Middle frontal gyrus (tissue), 1 donor: ENCODE data around the gene NCLN.
"Not testable (repeated sequence)": the region's sequence is repeated elsewhere in the genome, so short reads cannot be mapped to it uniquely, and the experiment has no call there.

Experiments
- DNase-seq: peaks from one replicate; pipeline ENCODE4 v3.0.0-alpha.2; 2015; ENCODE audit warnings: low spot score; ENCODE audit errors: extremely low spot score

Gene NCLN

GRCh38 chr19:3183721-3184641 is 1.7 kb upstream of the NCLN start:
- DNase-seq: no peak

GRCh38 chr19:3184847-3185460 is 776 bp upstream of the NCLN start:
- no peak for DNase-seq

- DNase-seq: no peak
These were observed 494 bp downstream of the NCLN start for GRCh38 chr19:3186160-3186688.

- no peak for DNase-seq
These were observed 1.3 kb downstream of the NCLN start for GRCh38 chr19:3186891-3187661.

- DNase-seq: no peak
These were observed 2.2 kb downstream of the NCLN start for GRCh38 chr19:3187662-3188511.

- DNase-seq: no peak
These were observed 3.2 kb downstream of the NCLN start for GRCh38 chr19:3188627-3189596.

- DNase-seq: no peak
These were observed 4.2 kb downstream of the NCLN start for GRCh38 chr19:3189702-3190469.

GRCh38 chr19:3190470-3190770 is 4.7 kb downstream of the NCLN start:
- no peak for DNase-seq

GRCh38 chr19:3190921-3191805 is 5.4 kb downstream of the NCLN start:
- DNase-seq: no peak

- DNase-seq: not testable (repeated sequence)
These were observed 6.0 kb downstream of the NCLN start for GRCh38 chr19:3191806-3192104.

- no peak for DNase-seq
These were observed 6.5 kb downstream of the NCLN start for GRCh38 chr19:3192228-3192635.

GRCh38 chr19:3192684-3193083 is 7.0 kb downstream of the NCLN start:
- DNase-seq: no peak

- no peak for DNase-seq
These were observed 7.8 kb downstream of the NCLN start for GRCh38 chr19:3193256-3194105.

GRCh38 chr19:3194106-3195087 is 8.7 kb downstream of the NCLN start:
- no peak for DNase-seq

- DNase-seq: no peak
These were observed 10.6 kb downstream of the NCLN start for GRCh38 chr19:3196064-3196932.
